ENCODE measurements around the gene PIK3R1.

DNA sequence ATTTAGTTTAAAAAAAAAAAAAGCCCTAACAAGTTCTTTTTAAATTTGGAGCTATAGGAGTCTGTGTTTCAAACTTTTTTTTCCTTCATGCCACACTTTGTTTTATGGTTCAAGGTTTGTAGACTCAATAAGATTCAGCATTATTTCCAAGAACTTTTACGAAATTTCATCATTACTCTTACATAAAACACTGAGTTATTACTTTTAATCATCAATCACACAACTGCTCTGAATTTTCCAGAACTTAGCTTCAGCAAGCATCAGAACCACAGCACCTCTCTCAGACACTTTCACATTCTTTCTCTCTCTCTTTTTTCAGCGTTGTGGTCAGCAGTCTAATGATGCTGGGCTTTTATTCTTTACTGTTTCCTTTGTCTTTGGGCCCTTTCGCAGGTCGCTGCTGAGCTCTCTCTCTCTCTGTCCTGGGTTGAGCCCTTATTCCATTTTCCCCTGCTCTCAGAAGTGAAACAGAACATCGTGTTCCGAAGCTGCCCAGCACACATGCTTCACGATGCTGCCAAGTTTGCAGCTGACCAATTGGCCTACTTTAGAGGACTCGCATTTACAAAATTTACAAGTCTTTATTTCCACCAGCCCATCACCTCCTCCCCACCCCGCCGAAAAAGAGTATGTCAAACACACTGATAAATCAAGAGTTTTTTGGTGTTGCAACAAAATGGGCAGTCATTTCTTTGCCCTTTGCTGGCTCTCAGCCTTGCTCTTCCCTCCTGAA lies 44.6 kb upstream of the PIK3R1 start:
- TF ChIP-seq, protein P1, sequence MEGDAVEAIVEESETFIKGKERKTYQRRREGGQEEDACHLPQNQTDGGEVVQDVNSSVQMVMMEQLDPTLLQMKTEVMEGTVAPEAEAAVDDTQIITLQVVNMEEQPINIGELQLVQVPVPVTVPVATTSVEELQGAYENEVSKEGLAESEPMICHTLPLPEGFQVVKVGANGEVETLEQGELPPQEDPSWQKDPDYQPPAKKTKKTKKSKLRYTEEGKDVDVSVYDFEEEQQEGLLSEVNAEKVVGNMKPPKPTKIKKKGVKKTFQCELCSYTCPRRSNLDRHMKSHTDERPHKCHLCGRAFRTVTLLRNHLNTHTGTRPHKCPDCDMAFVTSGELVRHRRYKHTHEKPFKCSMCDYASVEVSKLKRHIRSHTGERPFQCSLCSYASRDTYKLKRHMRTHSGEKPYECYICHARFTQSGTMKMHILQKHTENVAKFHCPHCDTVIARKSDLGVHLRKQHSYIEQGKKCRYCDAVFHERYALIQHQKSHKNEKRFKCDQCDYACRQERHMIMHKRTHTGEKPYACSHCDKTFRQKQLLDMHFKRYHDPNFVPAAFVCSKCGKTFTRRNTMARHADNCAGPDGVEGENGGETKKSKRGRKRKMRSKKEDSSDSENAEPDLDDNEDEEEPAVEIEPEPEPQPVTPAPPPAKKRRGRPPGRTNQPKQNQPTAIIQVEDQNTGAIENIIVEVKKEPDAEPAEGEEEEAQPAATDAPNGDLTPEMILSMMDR (optimal IDR thresholded peaks at IDR 0.05 in 1 of 3, IDR thresholded peaks at IDR 0.05 in 1 of 3, conservative IDR thresholded peaks at IDR 0.05 in 1 of 3; ENCODE audit: extremely low read depth in 1 of 3, insufficient read depth in 2 of 3, low read length in 3 of 3), result no peak
- no peak for TF ChIP-seq EZH2 (IDR thresholded peaks at IDR 0.05; ENCODE audit: low read length)

Measured in keratinocyte (primary cell).